NCI-H1417 treated with DMSO at 0.1 percent for 48 hours (cell line): ENCODE measurements around the gene GNA12.
"Not testable (repeated sequence)": the region's sequence is repeated elsewhere in the genome, so short reads cannot be mapped to it uniquely, and the experiment has no call there.

Experiments used
- DNase-seq: peaks from one replicate; lab custom pipeline; 2025; lab: John Stamatoyannopoulos, UW

Gene GNA12

GRCh38 chr7:2864999-2865670 lies 21.0 kb upstream of the GNA12 start:
- no peak for DNase-seq

- DNase-seq, result no peak
Observed at GRCh38 chr7:2864204-2864985, 20.3 kb upstream of the GNA12 start.

GRCh38 chr7:2863461-2864066 lies 19.5 kb upstream of the GNA12 start:
- DNase-seq, result no peak

- no peak for DNase-seq
Observed at GRCh38 chr7:2862831-2863361, 18.8 kb upstream of the GNA12 start.

- DNase-seq, result no peak
Observed at GRCh38 chr7:2861509-2861908, 17.4 kb upstream of the GNA12 start.

- peak; percentile 90 for DNase-seq
Observed at GRCh38 chr7:2860627-2861133, 16.6 kb upstream of the GNA12 start.

GRCh38 chr7:2859952-2860351 lies 15.8 kb upstream of the GNA12 start:
- no peak for DNase-seq

GRCh38 chr7:2858621-2859020 lies 14.5 kb upstream of the GNA12 start:
- no peak for DNase-seq

- DNase-seq, result no peak
Observed at GRCh38 chr7:2856388-2857169, 12.5 kb upstream of the GNA12 start.

- no peak for DNase-seq
Observed at GRCh38 chr7:2855386-2855785, 11.3 kb upstream of the GNA12 start.

- not testable (repeated sequence) for DNase-seq
Observed at GRCh38 chr7:2853552-2853951, 9.4 kb upstream of the GNA12 start.

- no peak for DNase-seq
Observed at GRCh38 chr7:2853147-2853546, 9.0 kb upstream of the GNA12 start.

GRCh38 chr7:2851497-2851896 lies 7.4 kb upstream of the GNA12 start:
- no peak for DNase-seq

- no peak for DNase-seq
Observed at GRCh38 chr7:2849941-2850766, 6.0 kb upstream of the GNA12 start.

GRCh38 chr7:2845034-2845592 lies 1.0 kb upstream of the GNA12 start:
- DNase-seq, result no peak

- no peak for DNase-seq
Observed at GRCh38 chr7:2843711-2844152, 376 bp downstream of the GNA12 start.

- DNase-seq, result no peak
Observed at GRCh38 chr7:2843191-2843685, 870 bp downstream of the GNA12 start.

GRCh38 chr7:2841907-2842306 lies 2.2 kb downstream of the GNA12 start:
- no peak for DNase-seq

GRCh38 chr7:2840458-2840857 lies 3.6 kb downstream of the GNA12 start:
- DNase-seq, result no peak

- DNase-seq, result no peak
Observed at GRCh38 chr7:2838873-2839578, 5.1 kb downstream of the GNA12 start.
